ENCODE measurements around the gene CCDC188. TPM values are rescaled to one million over a fixed set of nuclear protein-coding genes. Genes with fewer than 3 reads are reported as not detected.

Gene CCDC188
- total and polyA plus RNA-seq, 9 of the 15 experiments (the other 6 are each of a cell fraction or from before 2014, with no cell fraction given), result not detected

- TF ChIP-seq E2F5 (CRISPR knock-in tag; IDR thresholded peaks at IDR 0.05), result 0 out of 2 replicates have a peak, but pooled peaks have one; percentile 33
- TF ChIP-seq POLR2AphosphoS5 (IDR thresholded peaks at IDR 0.05; ENCODE audit: control insufficient read depth, insufficient read depth, low read depth, low read length), result no peak
- TF ChIP-seq JUN (IDR thresholded peaks at IDR 0.05; ENCODE audit: borderline replicate concordance, low read depth, low read length), result no peak
- TF ChIP-seq JUN (CRISPR knock-in tag; IDR thresholded peaks at IDR 0.05; ENCODE audit: borderline replicate concordance), result peak; percentile 72
- 0 out of 2 replicates have a peak, but pooled peaks have one; percentile 46 for TF ChIP-seq ARID4B (CRISPR knock-in tag; IDR thresholded peaks at IDR 0.05)
- TF ChIP-seq NCOA6 (IDR thresholded peaks at IDR 0.05), result no peak
- TF ChIP-seq RBBP5 (IDR thresholded peaks at IDR 0.05; ENCODE audit: borderline replicate concordance, insufficient read depth, low read length, poor library complexity, severe bottlenecking), result peak; percentile 23
- TF ChIP-seq ZC3H4 (CRISPR knock-in tag; IDR thresholded peaks at IDR 0.05; ENCODE audit: borderline replicate concordance), result peak; percentile 37; the same call in 1 of the 2 replicates
- TF ChIP-seq RB1 (IDR thresholded peaks at IDR 0.05; ENCODE audit: low read depth), result no peak
- TF ChIP-seq TEAD4 (IDR thresholded peaks at IDR 0.05; ENCODE audit: low read length), result no peak
- peak; percentile 33; the same call in 1 of the 2 replicates for TF ChIP-seq TEAD4 (CRISPR knock-in tag; IDR thresholded peaks at IDR 0.05; ENCODE audit: borderline replicate concordance)
- TF ChIP-seq CHD1 (IDR thresholded peaks at IDR 0.05; ENCODE audit: low read length), result peak; percentile 61
- TF ChIP-seq E2F4 (CRISPR knock-in tag; IDR thresholded peaks at IDR 0.05; ENCODE audit: low read depth), result 0 out of 2 replicates have a peak, but pooled peaks have one; percentile 49
Observed at GRCh38 chr22:20171288-20172140, 20.7 kb upstream of the CCDC188 start (continued).
